Astrocyte (in vitro differentiated cells and primary cell): ENCODE measurements around the gene MRPL53.

Experiments used
- EZH2 ChIP-seq: IDR thresholded peaks from 2 replicates; pipeline ENCODE4 v1.6.1; 2012; ENCODE audit warnings: mild to moderate bottlenecking, low read length, inconsistent platforms; ENCODE audit not compliant: insufficient read depth
- TF ChIP-seq, protein P1 (sequence below): IDR thresholded peaks from 2 replicates; pipeline ENCODE4 v1.5.1; 2011; ENCODE audit warnings: low read depth, mild to moderate bottlenecking, inconsistent platforms, low read length, moderate library complexity; ENCODE audit not compliant: insufficient read depth

GRCh38 chr2:74472086-74472944 lies at the start of gene MRPL53:
- TF ChIP-seq, protein P1, sequence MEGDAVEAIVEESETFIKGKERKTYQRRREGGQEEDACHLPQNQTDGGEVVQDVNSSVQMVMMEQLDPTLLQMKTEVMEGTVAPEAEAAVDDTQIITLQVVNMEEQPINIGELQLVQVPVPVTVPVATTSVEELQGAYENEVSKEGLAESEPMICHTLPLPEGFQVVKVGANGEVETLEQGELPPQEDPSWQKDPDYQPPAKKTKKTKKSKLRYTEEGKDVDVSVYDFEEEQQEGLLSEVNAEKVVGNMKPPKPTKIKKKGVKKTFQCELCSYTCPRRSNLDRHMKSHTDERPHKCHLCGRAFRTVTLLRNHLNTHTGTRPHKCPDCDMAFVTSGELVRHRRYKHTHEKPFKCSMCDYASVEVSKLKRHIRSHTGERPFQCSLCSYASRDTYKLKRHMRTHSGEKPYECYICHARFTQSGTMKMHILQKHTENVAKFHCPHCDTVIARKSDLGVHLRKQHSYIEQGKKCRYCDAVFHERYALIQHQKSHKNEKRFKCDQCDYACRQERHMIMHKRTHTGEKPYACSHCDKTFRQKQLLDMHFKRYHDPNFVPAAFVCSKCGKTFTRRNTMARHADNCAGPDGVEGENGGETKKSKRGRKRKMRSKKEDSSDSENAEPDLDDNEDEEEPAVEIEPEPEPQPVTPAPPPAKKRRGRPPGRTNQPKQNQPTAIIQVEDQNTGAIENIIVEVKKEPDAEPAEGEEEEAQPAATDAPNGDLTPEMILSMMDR, result no peak
- TF ChIP-seq EZH2, result no peak
